Naive thymus-derived CD4-positive, alpha-beta T cell (primary cell): ENCODE measurements around the gene SMIM12. TPM values are rescaled to one million over a fixed set of nuclear protein-coding genes. Genes with fewer than 3 reads are reported as not detected.

Source experiments
- ATAC-seq: fragments of 150-1000 bp; cut with Tn5 transposase; 2 replicates; pipeline ENCODE4 v1.10.0; 2021; ENCODE audit warnings: mild to moderate bottlenecking, moderate library complexity
- CTCF ChIA-PET: fragments of 350-600 bp; sonication (Branson Sonifier 250); formaldehyde crosslinking; loops from one replicate; lab custom pipeline; 2021; ENCODE audit warnings: antibody characterized with exemption; lab: Charles Lee
- POLR2A ChIA-PET: fragments of 350-600 bp; sonication (Branson Sonifier 250); formaldehyde crosslinking; loops from one replicate; lab custom pipeline; 2021; ENCODE audit warnings: antibody characterized with exemption, inconsistent platforms; lab: Charles Lee
- DNase-seq, 9 donors: peaks; one replicate each; pipeline versions ENCODE4 v3.0.0 to v3.0.0-alpha.2; 2020 to 2022; ENCODE audit warnings: mixed read lengths in 1 of 9
- H3K27ac ChIP-seq: one replicate; pipeline ENCODE4 v1.7.0; 2013; ENCODE audit warnings: mild to moderate bottlenecking, low read depth, low read length, moderate library complexity
- H3K27me3 ChIP-seq, 2 donors: one replicate each; pipeline ENCODE4 v1.7.0; 2013; ENCODE audit warnings: low read length in 2 of 2, mild to moderate bottlenecking in 2 of 2, moderate library complexity in 2 of 2; ENCODE audit not compliant: control insufficient read depth in 2 of 2, insufficient read depth in 2 of 2
- H3K36me3 ChIP-seq, 3 experiments: 1 replicate in 2 of 3; 2 replicates in 1 of 3; pipeline ENCODE4 v1.7.0; 2013; ENCODE audit warnings: low read length in 3 of 3, mild to moderate bottlenecking in 3 of 3, moderate library complexity in 1 of 3; ENCODE audit not compliant: insufficient read depth in 3 of 3, control insufficient read depth in 2 of 3
- H3K4me1 ChIP-seq, 2 donors: one replicate each; pipeline ENCODE4 v1.7.0; 2013; ENCODE audit warnings: low read length in 2 of 2, mild to moderate bottlenecking in 2 of 2, moderate library complexity in 1 of 2; ENCODE audit not compliant: control insufficient read depth in 2 of 2, insufficient read depth in 2 of 2
- H3K4me3 ChIP-seq: 2 replicates; pipeline ENCODE4 v1.7.0; 2013; ENCODE audit warnings: mild to moderate bottlenecking, low read length
- H3K9me3 ChIP-seq, 3 experiments: 1 replicate in 2 of 3; 2 replicates in 1 of 3; pipeline ENCODE4 v1.7.0; 2013; ENCODE audit warnings: low read length in 3 of 3; ENCODE audit not compliant: control insufficient read depth in 2 of 3
- H3K27ac Mint-ChIP-seq, 9 donors: one replicate each; pipeline ENCODE4 v1.8.0; 2020 to 2022; ENCODE audit warnings: mixed read lengths in 9 of 9, mild to moderate bottlenecking in 8 of 9, moderate library complexity in 5 of 9, inconsistent platforms in 2 of 9
- H3K27me3 Mint-ChIP-seq, 5 donors: one replicate each; pipeline ENCODE4 v1.8.0; 2021 to 2022; ENCODE audit warnings: mixed read lengths in 5 of 5, mild to moderate bottlenecking in 1 of 5
- H3K36me3 Mint-ChIP-seq, 5 donors: one replicate each; pipeline ENCODE4 v1.8.0; 2020 to 2022; ENCODE audit warnings: mixed read lengths in 5 of 5, mild to moderate bottlenecking in 3 of 5, inconsistent platforms in 1 of 5
- H3K4me1 Mint-ChIP-seq, 7 donors: one replicate each; pipeline ENCODE4 v1.8.0; 2020 to 2022; ENCODE audit warnings: mixed read lengths in 7 of 7, mild to moderate bottlenecking in 3 of 7, inconsistent platforms in 1 of 7
- H3K4me3 Mint-ChIP-seq, 10 donors: one replicate each; pipeline ENCODE4 v1.8.0; 2020 to 2022; ENCODE audit warnings: mild to moderate bottlenecking in 10 of 10, mixed read lengths in 10 of 10, moderate library complexity in 6 of 10, inconsistent platforms in 2 of 10
- H3K9me3 Mint-ChIP-seq, 11 donors: one replicate each; pipeline ENCODE4 v1.8.0; 2020 to 2022; ENCODE audit warnings: mixed read lengths in 11 of 11, mild to moderate bottlenecking in 4 of 11, inconsistent platforms in 1 of 11, moderate library complexity in 1 of 11
- intact Hi-C, 2 donors: fragments of 100-400 bp; cut with micrococcal nuclease; formaldehyde crosslinking; loops; one replicate each; pipeline ENCODE4 v1.15.1; 2023
- polyA plus RNA-seq, 2 donors: library from polyadenylated mRNA; unstranded; fragments of 300-500 nt; fragmentation: Illumina TruSeq; gene quantifications; one replicate each; pipeline ENCODE4 v1.2.3, GENCODE V29; 2021
- total RNA-seq, 6 experiments: library from RNA in 5 of 6; stranded (reverse) in 5 of 6; gene quantifications; 1 replicate in 5 of 6; 2 replicates in 1 of 6; pipeline ENCODE4 v1.2.3 and lab custom pipeline; 2021 to 2026

Gene SMIM12
- total and polyA plus RNA-seq, 7 experiments from 2014 or later, result 29.1 to 74.3 (median 39.9) TPM

DNA sequence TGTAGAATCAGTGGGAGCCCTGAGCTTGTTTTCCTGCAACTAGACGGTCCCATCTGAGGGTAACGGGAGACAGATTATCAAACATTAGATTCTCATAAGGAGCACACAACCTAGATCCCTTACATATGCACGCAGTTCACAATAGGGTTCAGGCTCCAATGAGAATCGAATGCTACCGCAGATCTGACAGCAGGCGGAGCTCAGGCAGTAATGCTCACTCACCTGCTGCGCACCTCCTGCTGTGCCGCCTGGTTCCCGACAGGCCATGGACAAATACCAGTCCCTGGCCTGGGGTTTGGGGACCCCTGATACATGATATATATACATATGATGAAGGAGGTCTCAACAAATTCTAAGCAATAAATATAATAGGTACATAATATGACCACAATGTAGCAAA lies 19.7 kb upstream of the SMIM12 start:
- ChIA-PET POLR2A (no interaction called here), CTCF (no interaction called here)
- intact Hi-C loops, result no loop called here
- DNase-seq, result no peak
- ATAC-seq, result no peak
- Histone ChIP-seq H3K27me3 (no peaks in the 10 kb centered on the region), H3K9me3 (no peaks in the 10 kb centered on the region), H3K36me3 (no peaks in the 10 kb centered on the region), H3K4me3 (no peak overlapping the region), H3K4me1 (no peaks in the 10 kb centered on the region), H3K27ac (no peak overlapping the region)
- Mint-ChIP-seq H3K27me3 (peaks cover 44 to 56% (median 46%) of the 10 kb centered on the region in 5 donors), H3K4me3 (no peak overlapping the region), H3K36me3 (peaks cover 0 to 3% (median 0%) of the 10 kb centered on the region in 5 donors), H3K9me3 (peaks cover 0 to 8% (median 0%) of the 10 kb centered on the region in 11 donors), H3K27ac (no peak overlapping the region), H3K4me1 (peaks cover 0 to 2% (median 0%) of the 10 kb centered on the region in 7 donors)

DNA sequence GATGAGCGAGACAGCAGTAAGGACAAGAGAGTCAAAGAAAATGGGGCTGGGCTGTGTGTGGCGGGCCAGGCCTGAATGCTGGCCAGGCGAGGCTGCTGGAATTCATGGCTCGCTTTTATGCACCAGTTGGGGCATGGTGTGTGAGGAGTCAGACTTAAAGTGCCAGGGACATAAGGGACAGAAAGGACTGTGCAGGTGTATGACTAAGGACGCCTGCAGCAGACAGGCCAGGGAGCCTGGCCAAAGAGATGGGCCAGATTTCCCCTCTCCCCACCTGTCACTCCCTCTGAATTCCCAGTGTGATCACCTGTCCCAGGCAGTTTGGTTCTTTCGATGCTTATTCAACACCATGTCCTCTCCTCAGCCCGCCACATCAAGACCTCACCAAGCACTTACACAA lies 16.9 kb upstream of the SMIM12 start:
- no peak for ATAC-seq
- Histone ChIP-seq H3K27ac (no peak overlapping the region), H3K27me3 (no peaks in the 10 kb centered on the region), H3K4me3 (no peak overlapping the region), H3K9me3 (no peaks in the 10 kb centered on the region), H3K36me3 (no peaks in the 10 kb centered on the region), H3K4me1 (no peaks in the 10 kb centered on the region)
- no peaks in the 10 kb centered on the region for H3K36me3 Mint-ChIP-seq
- CTCF ChIA-PET, result no interaction called here
- intact Hi-C loops, result no loop called here
- H3K4me1 Mint-ChIP-seq, result peaks cover 0 to 7% (median 6%) of the 10 kb centered on the region in 7 donors
- DNase-seq, result no peak
- no peak overlapping the region for H3K27ac Mint-ChIP-seq
- POLR2A ChIA-PET, result no interaction called here
- peaks cover 0 to 7% (median 0%) of the 10 kb centered on the region in 11 donors for H3K9me3 Mint-ChIP-seq
- H3K4me3 Mint-ChIP-seq, result no peak overlapping the region
- peaks cover 45 to 63% (median 56%) of the 10 kb centered on the region in 5 donors for H3K27me3 Mint-ChIP-seq

DNA sequence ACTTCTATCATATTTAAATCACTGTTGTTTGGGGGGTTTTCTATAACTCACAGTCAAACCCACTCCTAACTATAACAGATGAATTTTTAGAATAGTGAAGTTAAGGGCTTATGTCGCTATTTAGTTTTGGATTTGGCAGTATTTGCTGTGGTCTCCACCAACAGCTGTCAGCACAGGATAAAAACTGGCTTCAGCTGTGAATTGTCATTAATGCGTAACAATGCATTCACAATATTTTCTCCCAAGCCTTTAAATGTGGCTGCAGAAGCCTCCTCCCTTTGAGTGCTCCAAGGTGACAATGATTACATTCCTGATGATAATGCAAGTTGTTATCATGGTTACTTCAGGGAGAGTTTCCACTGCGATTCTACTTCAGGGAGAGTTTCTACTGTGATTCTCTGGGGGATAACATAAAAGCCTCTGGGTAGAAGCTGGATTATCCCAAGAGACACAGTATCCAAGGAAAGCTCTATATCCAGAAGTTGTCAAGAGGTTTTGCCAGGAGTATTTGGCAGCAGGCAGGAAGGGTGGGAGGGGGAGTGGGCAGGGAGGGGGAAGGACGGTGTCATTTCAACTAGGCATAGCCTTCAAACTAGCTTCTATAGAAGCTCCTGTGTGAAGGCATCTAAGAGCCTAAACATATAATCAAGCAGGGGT lies 14.9 kb upstream of the SMIM12 start:
- CTCF ChIA-PET, result no interaction called here
- H3K27me3 Mint-ChIP-seq, result peaks cover 39 to 57% (median 49%) of the 10 kb centered on the region in 5 donors
- POLR2A ChIA-PET, result no interaction called here
- Histone ChIP-seq H3K4me1 (no peaks in the 10 kb centered on the region), H3K36me3 (no peaks in the 10 kb centered on the region), H3K9me3 (no peaks in the 10 kb centered on the region), H3K27ac (no peak overlapping the region), H3K4me3 (no peak overlapping the region), H3K27me3 (no peaks in the 10 kb centered on the region)
- no peak overlapping the region for H3K27ac Mint-ChIP-seq
- no peak for DNase-seq
- no peak for ATAC-seq
- intact Hi-C loops, result no loop called here
- peaks cover 0 to 2% (median 0%) of the 10 kb centered on the region in 11 donors for H3K9me3 Mint-ChIP-seq
- no peak overlapping the region for H3K4me3 Mint-ChIP-seq
- no peaks in the 10 kb centered on the region for H3K36me3 Mint-ChIP-seq
- peaks cover 2 to 17% (median 12%) of the 10 kb centered on the region in 7 donors for H3K4me1 Mint-ChIP-seq

- H3K9me3 Mint-ChIP-seq, result peaks cover 0 to 2% (median 0%) of the 10 kb centered on the region in 11 donors
- Histone ChIP-seq H3K36me3 (no peaks in the 10 kb centered on the region), H3K27me3 (no peaks in the 10 kb centered on the region), H3K4me1 (no peaks in the 10 kb centered on the region), H3K27ac (no peak overlapping the region), H3K4me3 (no peak overlapping the region), H3K9me3 (no peaks in the 10 kb centered on the region)
- CTCF ChIA-PET, result interaction anchor here (0.6 kb wide), 1 partner anchor 672 kb away, joined by 4 read pairs; no protein-coding TSS in a partner anchor
- H3K4me1 Mint-ChIP-seq, result peaks cover 3 to 25% (median 21%) of the 10 kb centered on the region in 7 donors
- peak overlapping the region in 1 of 9 donors; percentile 23 for H3K27ac Mint-ChIP-seq
- ATAC-seq, result no peak
- H3K27me3 Mint-ChIP-seq, result peaks cover 33 to 52% (median 42%) of the 10 kb centered on the region in 5 donors
- POLR2A ChIA-PET, result interaction anchor here (0.6 kb wide), 1 partner anchor 18 kb away, joined by 4 read pairs; no protein-coding TSS in a partner anchor
- H3K36me3 Mint-ChIP-seq, result no peaks in the 10 kb centered on the region
- DNase-seq, result no peak
- intact Hi-C loops, result no loop called here
- H3K4me3 Mint-ChIP-seq, result no peak overlapping the region
Measured at GRCh38 chr1:34872133-34872503, 12.6 kb upstream of the SMIM12 start.

GRCh38 chr1:34871443-34872132 lies 12.0 kb upstream of the SMIM12 start:
- no peaks in the 10 kb centered on the region for H3K36me3 Mint-ChIP-seq
- H3K9me3 Mint-ChIP-seq, result peaks cover 0 to 2% (median 0%) of the 10 kb centered on the region in 11 donors
- peak overlapping the region in 8 of 10 donors; percentile 31 to 78 (median 67) for H3K4me3 Mint-ChIP-seq
- POLR2A ChIA-PET, result interaction anchor here (0.6 kb wide), 1 partner anchor 17 kb away, joined by 4 read pairs; no protein-coding TSS in a partner anchor
- ATAC-seq, result no peak
- peak overlapping the region in 6 of 9 donors; percentile 33 to 94 (median 88) for H3K27ac Mint-ChIP-seq
- H3K4me3 ChIP-seq, result no peak overlapping the region
- H3K4me1 Mint-ChIP-seq, result peaks cover 3 to 25% (median 22%) of the 10 kb centered on the region in 7 donors
- H3K27me3 ChIP-seq, result no peaks in the 10 kb centered on the region
- no peak overlapping the region for H3K27ac ChIP-seq
- H3K27me3 Mint-ChIP-seq, result peaks cover 28 to 46% (median 37%) of the 10 kb centered on the region in 5 donors
- peaks cover 0 to 5% of the 10 kb centered on the region in 2 donors for H3K4me1 ChIP-seq
- intact Hi-C loops, result no loop called here
- CTCF ChIA-PET, result interaction anchor here (0.6 kb wide), 1 partner anchor 672 kb away, joined by 4 read pairs; no protein-coding TSS in a partner anchor
- peak in 2 of 9 donors; percentile 24 to 39 for DNase-seq
- no peaks in the 10 kb centered on the region for H3K36me3 ChIP-seq
- H3K9me3 ChIP-seq, result no peaks in the 10 kb centered on the region

GRCh38 chr1:34870395-34870794 lies 10.8 kb upstream of the SMIM12 start:
- DNase-seq, result no peak
- intact Hi-C loops, result no loop called here
- peaks cover 20 to 36% (median 26%) of the 10 kb centered on the region in 5 donors for H3K27me3 Mint-ChIP-seq
- Histone ChIP-seq H3K36me3 (no peaks in the 10 kb centered on the region), H3K4me3 (no peak overlapping the region), H3K4me1 (peaks cover 0 to 7% of the 10 kb centered on the region in 2 donors), H3K27me3 (no peaks in the 10 kb centered on the region), H3K9me3 (no peaks in the 10 kb centered on the region), H3K27ac (no peak overlapping the region)
- H3K27ac Mint-ChIP-seq, result peak overlapping the region in 1 of 9 donors; percentile 87
- ATAC-seq, result no peak
- no peaks in the 10 kb centered on the region for H3K36me3 Mint-ChIP-seq
- POLR2A ChIA-PET, result no interaction called here
- peak overlapping the region in 1 of 10 donors; percentile 68 for H3K4me3 Mint-ChIP-seq
- H3K4me1 Mint-ChIP-seq, result peaks cover 3 to 30% (median 22%) of the 10 kb centered on the region in 7 donors
- CTCF ChIA-PET, result no interaction called here
- H3K9me3 Mint-ChIP-seq, result peaks cover 0 to 2% (median 0%) of the 10 kb centered on the region in 11 donors
